Transverse colon (tissue), 3 donors: Measurements from ENCODE around the gene CDKAL1.

Experiments
- POLR2A ChIP-seq: fragments of 450-650 bp; IDR thresholded peaks from one replicate; pipeline ENCODE4 v1.6.1; 2016; ENCODE audit warnings: antibody characterized with exemption, mild to moderate bottlenecking, moderate library complexity
- TF ChIP-seq, protein P1 (sequence below), 5 experiments: fragments of 200-600 bp in 3 of 5; fragments of 450-650 bp in 2 of 5; sonication (generic) in 3 of 5; IDR thresholded peaks; 1 replicate in 2 of 5; 2 replicates in 3 of 5; pipeline ENCODE4 v1.5.1; 2016 to 2017; ENCODE audit warnings: antibody characterized with exemption in 5 of 5, inconsistent platforms in 3 of 5, mild to moderate bottlenecking in 2 of 5, moderate library complexity in 1 of 5

DNA sequence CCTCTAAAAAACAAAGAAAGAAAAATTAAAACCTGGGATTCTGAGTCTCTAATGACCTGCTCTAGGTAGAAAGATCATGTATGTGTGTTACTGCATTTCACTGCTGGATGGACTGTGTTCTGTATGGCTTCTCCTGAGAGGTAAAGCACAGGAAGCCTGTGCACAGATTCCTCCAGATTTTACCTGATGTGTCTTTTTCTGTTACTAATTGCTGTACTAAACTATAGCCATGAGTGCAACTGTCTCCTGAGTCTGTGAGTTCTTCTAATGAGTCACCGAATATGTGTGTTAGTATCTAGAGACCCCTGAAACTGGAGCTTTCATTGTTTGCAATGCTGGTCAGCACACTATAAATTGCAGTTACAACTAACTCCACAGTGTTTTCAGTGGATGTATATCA lies 270.8 kb downstream of the CDKAL1 start:
- TF ChIP-seq, protein P1, sequence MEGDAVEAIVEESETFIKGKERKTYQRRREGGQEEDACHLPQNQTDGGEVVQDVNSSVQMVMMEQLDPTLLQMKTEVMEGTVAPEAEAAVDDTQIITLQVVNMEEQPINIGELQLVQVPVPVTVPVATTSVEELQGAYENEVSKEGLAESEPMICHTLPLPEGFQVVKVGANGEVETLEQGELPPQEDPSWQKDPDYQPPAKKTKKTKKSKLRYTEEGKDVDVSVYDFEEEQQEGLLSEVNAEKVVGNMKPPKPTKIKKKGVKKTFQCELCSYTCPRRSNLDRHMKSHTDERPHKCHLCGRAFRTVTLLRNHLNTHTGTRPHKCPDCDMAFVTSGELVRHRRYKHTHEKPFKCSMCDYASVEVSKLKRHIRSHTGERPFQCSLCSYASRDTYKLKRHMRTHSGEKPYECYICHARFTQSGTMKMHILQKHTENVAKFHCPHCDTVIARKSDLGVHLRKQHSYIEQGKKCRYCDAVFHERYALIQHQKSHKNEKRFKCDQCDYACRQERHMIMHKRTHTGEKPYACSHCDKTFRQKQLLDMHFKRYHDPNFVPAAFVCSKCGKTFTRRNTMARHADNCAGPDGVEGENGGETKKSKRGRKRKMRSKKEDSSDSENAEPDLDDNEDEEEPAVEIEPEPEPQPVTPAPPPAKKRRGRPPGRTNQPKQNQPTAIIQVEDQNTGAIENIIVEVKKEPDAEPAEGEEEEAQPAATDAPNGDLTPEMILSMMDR (IDR thresholded peaks at IDR 0.05): no peak
- no peak for TF ChIP-seq POLR2A
